ENCODE results near the gene BSDC1. TPM values are rescaled to one million over a fixed set of nuclear protein-coding genes. Genes with fewer than 3 reads are reported as not detected.

Gene BSDC1
- total and polyA plus RNA-seq, 2 experiments from 2014 or later, result 22.7 to 50.7 TPM

DNA sequence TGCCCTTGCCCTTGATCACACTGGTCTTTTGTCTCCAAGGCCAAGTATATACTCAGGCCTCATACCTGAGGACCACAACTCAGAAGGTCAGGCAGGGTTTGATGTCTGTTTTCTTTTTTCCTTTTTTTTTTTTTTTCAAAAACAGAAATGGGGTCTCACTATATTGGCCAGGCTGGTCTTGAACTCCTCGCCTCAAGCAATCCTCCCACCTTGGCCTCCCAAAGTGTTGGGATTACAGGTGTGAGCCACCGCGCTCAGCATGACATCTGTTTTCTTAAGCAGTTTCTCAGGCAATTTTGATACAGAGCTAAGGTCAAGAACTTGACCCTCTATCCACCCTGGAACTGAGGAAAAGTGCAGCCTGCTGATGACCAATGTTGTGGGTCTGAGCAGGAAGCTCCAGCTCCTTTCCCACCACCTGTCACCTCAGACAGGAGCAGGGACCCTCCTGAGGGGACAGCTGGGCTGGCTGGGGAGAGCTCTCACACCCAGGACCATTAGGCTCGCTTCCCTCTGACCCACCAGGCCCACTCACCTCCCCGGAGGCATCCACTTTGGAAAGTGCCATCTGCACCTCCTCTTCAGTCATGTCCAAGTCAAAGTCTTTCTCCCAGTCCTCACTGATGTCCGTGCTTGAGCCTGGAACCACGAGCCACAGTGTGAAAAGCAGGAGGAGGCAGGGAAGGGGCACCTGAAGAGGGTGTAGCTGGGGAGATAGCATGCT, 26.2 kb downstream of the BSDC1 start (continued):
- no peak for TF ChIP-seq REST (IDR thresholded peaks at IDR 0.05; ENCODE audit: unreplicated experiment)
- TF ChIP-seq POLR2AphosphoS5 (IDR thresholded peaks at IDR 0.05; ENCODE audit: low read depth), result no peak
- no peak for TF ChIP-seq ZNF114 (CRISPR knock-in tag; IDR thresholded peaks at IDR 0.05)
- TF ChIP-seq ZNF331 (CRISPR knock-in tag; IDR thresholded peaks at IDR 0.05; ENCODE audit: low read depth), result no peak
- TF ChIP-seq JUNB (IDR thresholded peaks at IDR 0.05; ENCODE audit: unreplicated experiment), result no peak
- no peak for TF ChIP-seq EZH2 (IDR thresholded peaks at IDR 0.05; ENCODE audit: low read depth, unreplicated experiment)

GRCh38 chr1:32365445-32365844, 28.8 kb downstream of the BSDC1 start:
- H3K79me2 ChIP-seq (replicated peaks; ENCODE audit: insufficient read depth), result no peaks in the 10 kb centered on the region
- Mint-ChIP-seq H3K9me3 (no peaks in the 10 kb centered on the region; the same call in 2 of the 3 replicates), H3K27ac (no peak overlapping the region), H3K27me3 (ENCODE audit: insufficient read depth, low read depth, poor library complexity) (peaks cover 20% of the 10 kb centered on the region), H3K36me3 (ENCODE audit: low read depth) (peaks cover 48% of the 10 kb centered on the region), H3K4me1 (peaks cover 7% of the 10 kb centered on the region), H3K4me3 (no peak overlapping the region)
- no peaks in the 10 kb centered on the region for H3K9me2 ChIP-seq (ENCODE audit: insufficient read depth)
- ATAC-seq (no peak), DNase-seq (ENCODE audit: low spot score) (no peak)
- H3K36me3 ChIP-seq (ENCODE audit: insufficient read depth), result peaks cover 16% of the 10 kb centered on the region; the same call in 1 of the 2 replicates
- no peak overlapping the region for H3K27ac ChIP-seq (ENCODE audit: low read depth)
- H3K4me2 ChIP-seq, result no peak overlapping the region
- H2AFZ ChIP-seq, result no peak overlapping the region
- H3F3A ChIP-seq (replicated peaks; ENCODE audit: low read depth), result peaks cover 11% of the 10 kb centered on the region; the same call in 1 of the 2 replicates
- H4K20me1 ChIP-seq (replicated peaks; ENCODE audit: insufficient read depth), result no peaks in the 10 kb centered on the region; the same call in none of the 2 replicates
- peaks cover 24% of the 10 kb centered on the region for H3K27me3 ChIP-seq (ENCODE audit: insufficient read depth)
- no peaks in the 10 kb centered on the region; the same call in 1 of the 2 replicates for H3K4me1 ChIP-seq (ENCODE audit: insufficient read depth)
- no peak overlapping the region for H3K4me3 ChIP-seq
- no peak for TF ChIP-seq POLR2AphosphoS5 (IDR thresholded peaks at IDR 0.05; ENCODE audit: low read depth)
- no peak for TF ChIP-seq STAT1 (IDR thresholded peaks at IDR 0.05; ENCODE audit: unreplicated experiment)
- TF ChIP-seq, protein P1, sequence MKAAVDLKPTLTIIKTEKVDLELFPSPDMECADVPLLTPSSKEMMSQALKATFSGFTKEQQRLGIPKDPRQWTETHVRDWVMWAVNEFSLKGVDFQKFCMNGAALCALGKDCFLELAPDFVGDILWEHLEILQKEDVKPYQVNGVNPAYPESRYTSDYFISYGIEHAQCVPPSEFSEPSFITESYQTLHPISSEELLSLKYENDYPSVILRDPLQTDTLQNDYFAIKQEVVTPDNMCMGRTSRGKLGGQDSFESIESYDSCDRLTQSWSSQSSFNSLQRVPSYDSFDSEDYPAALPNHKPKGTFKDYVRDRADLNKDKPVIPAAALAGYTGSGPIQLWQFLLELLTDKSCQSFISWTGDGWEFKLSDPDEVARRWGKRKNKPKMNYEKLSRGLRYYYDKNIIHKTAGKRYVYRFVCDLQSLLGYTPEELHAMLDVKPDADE (IDR thresholded peaks at IDR 0.05), result no peak
- TF ChIP-seq EZH2 (IDR thresholded peaks at IDR 0.05; ENCODE audit: low read depth, unreplicated experiment), result no peak
- no peak for TF ChIP-seq EZH2phosphoT487 (IDR thresholded peaks at IDR 0.05; ENCODE audit: unreplicated experiment)
- TF ChIP-seq, protein P2, sequence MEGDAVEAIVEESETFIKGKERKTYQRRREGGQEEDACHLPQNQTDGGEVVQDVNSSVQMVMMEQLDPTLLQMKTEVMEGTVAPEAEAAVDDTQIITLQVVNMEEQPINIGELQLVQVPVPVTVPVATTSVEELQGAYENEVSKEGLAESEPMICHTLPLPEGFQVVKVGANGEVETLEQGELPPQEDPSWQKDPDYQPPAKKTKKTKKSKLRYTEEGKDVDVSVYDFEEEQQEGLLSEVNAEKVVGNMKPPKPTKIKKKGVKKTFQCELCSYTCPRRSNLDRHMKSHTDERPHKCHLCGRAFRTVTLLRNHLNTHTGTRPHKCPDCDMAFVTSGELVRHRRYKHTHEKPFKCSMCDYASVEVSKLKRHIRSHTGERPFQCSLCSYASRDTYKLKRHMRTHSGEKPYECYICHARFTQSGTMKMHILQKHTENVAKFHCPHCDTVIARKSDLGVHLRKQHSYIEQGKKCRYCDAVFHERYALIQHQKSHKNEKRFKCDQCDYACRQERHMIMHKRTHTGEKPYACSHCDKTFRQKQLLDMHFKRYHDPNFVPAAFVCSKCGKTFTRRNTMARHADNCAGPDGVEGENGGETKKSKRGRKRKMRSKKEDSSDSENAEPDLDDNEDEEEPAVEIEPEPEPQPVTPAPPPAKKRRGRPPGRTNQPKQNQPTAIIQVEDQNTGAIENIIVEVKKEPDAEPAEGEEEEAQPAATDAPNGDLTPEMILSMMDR (conservative IDR thresholded peaks at IDR 0.05; ENCODE audit: low read depth in 2 of 2), result no peak
- TF ChIP-seq REST (IDR thresholded peaks at IDR 0.05; ENCODE audit: unreplicated experiment), result no peak
- no peak for TF ChIP-seq ZNF114 (CRISPR knock-in tag; IDR thresholded peaks at IDR 0.05)
- TF ChIP-seq JUNB (IDR thresholded peaks at IDR 0.05; ENCODE audit: unreplicated experiment), result no peak
- TF ChIP-seq CREB1 (CRISPR knock-in tag; IDR thresholded peaks at IDR 0.05; ENCODE audit: low read depth), result no peak
- TF ChIP-seq NANOG (IDR thresholded peaks at IDR 0.05; ENCODE audit: borderline replicate concordance), result no peak

Measured in GM23338 (cell line).